ENCODE results near the gene UGGT1.
"Not testable (repeated sequence)": the region's sequence is repeated elsewhere in the genome, so short reads cannot be mapped to it uniquely, and the experiment has no call there.

The UGGT1 gene

DNA sequence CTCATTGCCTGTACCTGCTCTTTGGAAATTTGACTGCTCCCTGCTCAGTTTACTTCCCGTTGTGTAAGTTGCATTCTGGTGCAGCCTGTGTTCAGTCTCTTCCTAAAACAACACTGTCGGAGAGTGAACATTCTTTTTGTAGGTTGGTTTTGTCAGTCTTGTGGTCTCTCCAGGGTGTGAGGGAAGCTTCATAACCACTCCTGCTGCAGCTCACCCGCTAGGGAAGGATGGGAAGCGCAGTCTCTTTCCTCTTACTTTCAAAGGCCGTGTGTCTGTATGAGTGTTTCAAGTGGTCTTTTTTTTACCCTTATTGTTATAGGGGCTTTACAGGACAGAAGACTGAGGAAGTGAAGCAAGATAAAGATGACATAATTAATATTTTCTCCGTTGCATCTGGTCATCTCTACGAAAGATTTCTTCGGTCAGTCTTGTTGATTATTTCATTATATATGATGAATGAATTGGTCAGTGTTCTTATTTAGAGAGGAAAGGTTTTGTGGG lies 87.2 kb downstream of the UGGT1 start:
- DNase-seq = no peak

DNA sequence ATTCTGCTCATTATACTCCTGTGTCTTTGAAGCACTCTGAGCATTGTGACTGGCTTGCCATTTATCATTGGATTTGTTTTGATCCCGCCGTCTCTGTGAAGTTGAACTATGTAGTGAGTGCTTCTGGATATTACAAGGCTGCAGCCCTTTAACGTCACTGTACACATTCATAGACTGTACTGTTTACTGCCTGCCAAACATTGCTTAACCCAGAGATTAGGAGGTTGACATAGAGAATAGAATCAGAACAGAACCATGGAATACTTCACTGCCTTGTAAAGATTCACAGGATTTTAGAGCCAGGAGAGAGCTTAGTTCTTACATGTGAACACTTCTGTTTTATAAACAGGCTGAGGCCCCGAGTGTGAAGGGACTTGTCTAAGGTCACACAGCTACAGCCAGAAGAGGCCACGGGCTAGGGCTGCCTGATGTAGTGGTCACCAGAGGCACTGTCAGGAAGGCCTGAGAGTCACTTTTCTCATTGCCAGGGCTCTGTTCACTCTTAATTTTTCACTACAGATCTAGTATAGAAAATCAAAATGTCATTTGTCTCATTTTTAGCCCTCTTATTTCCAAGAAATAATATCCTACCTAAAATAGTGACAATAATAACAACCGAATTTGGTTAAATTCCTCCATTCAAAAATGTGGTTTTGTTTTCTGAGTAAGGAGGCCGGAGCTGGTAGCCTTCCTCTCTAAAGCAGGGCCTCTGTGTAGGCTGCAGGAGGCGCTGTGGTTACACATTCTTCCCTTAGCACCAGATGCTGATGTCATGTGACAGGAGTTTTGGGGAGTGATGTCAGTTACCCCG lies 87.9 kb downstream of the UGGT1 start:
- no peak for DNase-seq

- DNase-seq = no peak
Measured at GRCh38 chr2:128179461-128179755, 88.4 kb downstream of the UGGT1 start.

DNA sequence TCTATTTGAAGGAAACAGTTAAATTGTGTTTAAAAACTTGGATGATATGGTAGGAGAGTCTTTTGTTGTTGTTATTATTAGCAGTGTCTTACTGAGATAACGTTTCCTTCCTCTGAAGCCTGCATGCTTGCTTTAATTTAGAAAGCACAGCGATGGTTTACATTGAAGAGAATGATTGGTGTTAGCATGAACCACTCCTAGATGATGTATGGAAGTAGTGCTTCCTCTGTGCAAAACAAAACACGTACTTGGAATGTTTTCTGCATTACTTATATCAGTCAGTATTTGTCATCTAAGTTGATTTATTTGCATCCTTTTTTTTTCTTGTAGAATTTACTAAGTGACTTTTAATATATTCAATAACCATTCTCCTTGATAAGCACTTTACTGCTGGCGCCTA lies 89.0 kb downstream of the UGGT1 start:
- DNase-seq = no peak

DNA sequence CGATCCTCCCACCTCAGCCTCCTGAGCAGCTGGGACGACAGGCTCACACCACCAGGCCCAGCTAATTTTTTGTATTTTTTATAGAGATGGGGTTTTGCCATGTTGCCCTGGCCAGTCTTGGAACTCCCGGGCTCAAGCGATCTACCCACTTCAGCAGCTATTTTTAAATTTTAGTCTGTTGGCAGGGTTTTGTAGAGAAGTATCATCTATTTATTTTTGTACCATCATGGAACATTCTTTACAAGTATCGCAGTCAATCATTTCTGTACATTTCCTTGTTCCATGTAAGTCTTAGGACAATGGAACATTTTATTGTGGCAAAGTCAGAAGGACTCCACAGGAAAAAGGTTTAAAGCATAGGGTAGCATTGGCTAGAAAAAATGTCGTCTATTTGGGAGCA lies 94.6 kb downstream of the UGGT1 start:
- no peak for DNase-seq

GRCh38 chr2:128187032-128187654 lies 96.1 kb downstream of the UGGT1 start:
- no peak for DNase-seq

DNA sequence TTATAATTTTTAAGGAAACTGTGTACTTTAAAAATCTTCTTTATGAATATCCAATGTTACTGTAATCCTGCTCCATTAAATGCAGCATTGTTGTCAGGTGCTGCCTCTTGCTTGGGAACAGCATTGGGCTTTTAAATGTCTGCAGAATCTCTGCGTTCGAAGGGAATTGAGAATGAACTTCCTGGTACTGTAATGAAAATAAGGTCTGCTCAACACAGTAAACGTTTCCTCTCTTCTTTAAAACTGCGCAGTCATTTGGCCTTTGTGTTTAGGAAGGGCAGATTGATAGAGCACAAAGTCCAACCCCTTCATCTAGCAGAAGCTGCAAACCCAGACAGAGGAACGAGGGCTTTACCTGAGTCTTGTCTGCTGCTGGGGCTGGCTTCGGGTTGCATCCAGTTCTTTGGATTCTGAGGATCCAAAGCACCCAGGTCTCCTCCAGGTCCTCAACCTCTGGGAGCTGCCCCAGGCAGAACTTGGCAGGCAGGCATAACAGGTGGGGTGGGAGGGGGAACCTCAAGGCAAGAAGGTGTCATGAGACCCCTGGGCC lies 104.5 kb downstream of the UGGT1 start:
- DNase-seq = no peak

- no peak for DNase-seq
Measured at GRCh38 chr2:128196026-128196425, 105.0 kb downstream of the UGGT1 start.

- no peak for DNase-seq
Measured at GRCh38 chr2:128196471-128196931, 105.5 kb downstream of the UGGT1 start.

- no peak for DNase-seq
Measured at GRCh38 chr2:128197059-128197458, 106.1 kb downstream of the UGGT1 start.

GRCh38 chr2:128198656-128199055 lies 107.7 kb downstream of the UGGT1 start:
- DNase-seq = no peak

- no peak for DNase-seq
Measured at GRCh38 chr2:128199141-128199540, 108.1 kb downstream of the UGGT1 start.

GRCh38 chr2:128202791-128203190 lies 111.8 kb downstream of the UGGT1 start:
- no peak for DNase-seq

GRCh38 chr2:128206245-128206644 lies 115.2 kb downstream of the UGGT1 start:
- DNase-seq = no peak

- DNase-seq = no peak
Measured at GRCh38 chr2:128208023-128208422, 117.0 kb downstream of the UGGT1 start.

GRCh38 chr2:128208631-128209324 lies 117.8 kb downstream of the UGGT1 start:
- not testable (repeated sequence) for DNase-seq

DNA sequence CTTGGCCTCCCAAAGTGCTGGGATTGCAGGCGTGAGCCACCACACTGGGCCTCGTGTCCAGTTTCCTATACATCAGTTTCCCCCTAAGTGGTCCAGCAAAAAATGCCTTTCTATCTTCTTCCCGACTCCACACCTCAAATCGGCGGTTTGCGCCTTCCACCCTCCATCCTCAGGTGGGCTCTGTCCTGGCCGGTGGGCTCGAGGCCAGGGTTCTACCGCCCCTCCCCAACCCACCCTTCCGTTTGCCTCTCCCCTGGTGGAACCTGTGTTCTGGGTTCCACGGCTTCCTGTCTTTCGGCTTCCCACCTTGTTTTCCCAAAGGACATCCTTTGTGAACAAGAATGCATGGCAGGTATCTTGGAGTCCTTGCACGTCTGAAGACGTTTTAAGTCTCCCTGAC lies 123.3 kb downstream of the UGGT1 start:
- DNase-seq = no peak

DNA sequence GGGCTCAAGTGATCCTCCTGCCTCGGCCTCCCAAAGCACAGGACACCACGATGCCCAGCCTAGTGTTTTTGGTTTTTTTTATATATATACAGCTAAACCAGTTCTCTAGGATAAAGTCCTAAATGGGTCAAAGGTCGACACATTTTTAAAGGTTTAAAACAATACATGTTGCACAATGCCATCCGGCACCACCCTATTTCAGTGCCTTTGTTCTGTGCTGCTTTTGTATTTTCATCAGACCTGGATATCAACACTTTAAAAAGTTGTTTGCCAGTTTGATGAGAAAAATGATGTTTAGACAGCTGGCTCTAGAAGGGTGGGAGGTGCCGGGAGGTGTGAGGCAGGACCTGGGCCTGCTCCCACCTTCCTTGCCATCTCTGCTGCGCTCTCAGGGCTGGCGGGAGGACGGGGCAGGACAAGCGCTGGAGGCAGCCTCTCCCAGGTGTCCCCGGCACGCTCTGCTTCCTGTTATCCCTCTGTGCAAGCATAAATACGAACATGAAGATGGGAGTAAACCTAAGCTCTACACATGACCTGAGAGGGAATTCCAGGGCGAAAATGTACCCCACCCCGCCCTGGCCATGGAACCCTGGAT lies 124.0 kb downstream of the UGGT1 start:
- DNase-seq = no peak

- DNase-seq = no peak
Measured at GRCh38 chr2:128215897-128216642, 125.1 kb downstream of the UGGT1 start.

DNA sequence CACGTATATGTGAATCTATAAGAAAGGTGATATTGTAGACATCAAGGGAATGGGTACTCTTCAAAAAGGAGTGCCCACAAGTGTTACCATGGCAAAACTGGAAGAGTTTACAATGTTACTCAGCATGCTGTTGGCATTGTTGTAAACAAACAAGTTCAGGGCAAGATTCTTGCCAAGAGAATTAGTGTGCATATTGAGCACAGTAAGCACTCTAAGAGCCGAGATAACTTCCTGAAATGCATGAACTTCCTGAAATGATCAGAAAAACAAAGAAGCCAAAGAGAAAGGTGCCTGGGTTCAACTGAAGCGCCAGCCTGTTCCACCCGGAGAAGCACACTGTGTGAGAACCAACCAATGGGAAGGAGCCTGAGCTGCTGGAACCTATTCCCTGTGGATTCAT lies 126.7 kb downstream of the UGGT1 start:
- DNase-seq = no peak

- no peak for DNase-seq
Measured at GRCh38 chr2:128219891-128220290, 128.9 kb downstream of the UGGT1 start.

DNA sequence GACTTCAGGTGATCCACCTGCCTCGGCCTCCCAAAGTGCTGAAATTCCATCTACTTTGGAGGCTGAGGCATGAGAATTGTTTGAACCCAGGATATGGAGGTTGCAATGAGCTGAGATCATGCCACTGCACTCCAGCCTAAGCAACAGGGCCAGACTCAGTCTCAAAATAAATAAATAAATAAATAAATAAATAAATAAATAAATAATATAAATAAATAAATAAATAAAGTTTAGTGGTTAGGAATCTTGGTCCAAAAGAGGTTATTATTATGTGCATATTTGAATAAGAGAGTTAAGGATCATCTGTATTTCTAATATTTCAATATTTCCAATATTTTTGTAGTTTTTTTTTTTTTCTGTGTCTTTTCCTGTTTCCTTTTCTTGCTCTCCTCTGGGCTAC lies 136.9 kb downstream of the UGGT1 start:
- no peak for DNase-seq

- DNase-seq = no peak
Measured at GRCh38 chr2:128228894-128229293, 137.9 kb downstream of the UGGT1 start.
